GM19452 (cell line): ENCODE results near the gene TNFSF13B.
A peak's percentile ranks its signal among the peaks of the same experiment; 100 is the strongest.
"Not testable (repeated sequence)": the region's sequence is repeated elsewhere in the genome, so short reads cannot be mapped to it uniquely, and the experiment has no call there.

Experiments used
- ATAC-seq: cut with Tn5 transposase; IDR thresholded peaks from one replicate; pipeline ENCODE4 v1.9.1; 2021; ENCODE audit not compliant: unreplicated experiment

Gene TNFSF13B

GRCh38 chr13:108269601-108270328, at the start of gene TNFSF13B:
Gene TNFSF13B (plus strand): TSS chr13:108269718. CDS start chr13:108269896, 178 bp downstream.
- peak; percentile 73 for ATAC-seq

DNA sequence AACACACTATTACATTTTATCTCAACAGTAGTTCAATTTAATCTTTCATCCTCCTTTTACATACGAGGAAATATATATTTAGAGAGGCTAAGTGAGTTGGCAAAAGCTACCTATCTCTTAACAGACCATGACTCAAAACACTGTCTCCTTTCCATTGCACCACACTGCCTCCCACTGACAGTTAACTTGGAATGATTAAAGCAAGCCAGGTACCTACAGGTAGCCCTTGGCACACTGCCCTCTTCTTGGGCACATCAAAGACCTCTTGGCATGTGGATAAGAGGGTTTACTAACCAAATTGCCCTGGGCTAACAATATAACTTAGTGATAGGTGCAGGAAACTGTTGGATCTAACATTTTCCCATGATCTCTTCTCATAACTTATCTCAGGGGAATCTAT, 49.5 kb upstream of the TNFSF13B start:
- ATAC-seq: no peak

DNA sequence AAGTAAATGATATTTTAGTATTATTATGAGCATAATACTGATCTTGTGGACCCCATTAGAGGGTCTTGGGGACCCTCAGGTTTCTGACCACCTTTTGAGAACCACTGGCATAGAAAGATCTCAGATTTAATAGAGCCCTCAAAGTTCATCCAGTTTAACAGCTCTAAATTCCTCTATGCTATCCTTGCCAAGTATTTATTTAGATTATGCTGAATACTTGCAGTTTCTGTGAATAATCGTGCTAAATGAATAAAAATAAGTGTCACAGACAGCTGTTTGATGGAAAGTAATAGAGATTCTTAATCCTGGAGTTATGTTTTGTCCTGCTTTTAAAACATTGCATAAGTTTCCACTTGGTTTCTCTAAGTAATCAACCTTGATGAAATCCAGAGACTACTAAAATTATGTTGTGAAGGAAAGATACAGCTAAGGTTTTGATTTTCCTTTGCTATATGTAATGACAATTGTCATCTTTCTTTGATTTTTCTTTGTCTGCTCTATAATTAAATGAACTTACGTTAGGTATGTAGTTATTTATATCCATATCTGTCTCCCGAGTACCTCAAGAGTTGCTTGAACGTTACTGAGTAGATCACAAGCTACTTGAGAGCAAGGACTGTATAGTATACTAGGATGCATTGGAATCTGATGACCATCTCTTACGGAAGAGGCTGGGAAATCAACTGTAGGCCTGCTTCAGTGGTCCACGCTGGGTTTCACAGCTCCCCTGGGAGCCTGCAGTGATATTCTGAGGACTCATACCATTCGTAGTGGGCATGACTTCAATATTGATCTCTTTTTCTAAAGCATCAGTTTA, 45.6 kb upstream of the TNFSF13B start:
- ATAC-seq: no peak

DNA sequence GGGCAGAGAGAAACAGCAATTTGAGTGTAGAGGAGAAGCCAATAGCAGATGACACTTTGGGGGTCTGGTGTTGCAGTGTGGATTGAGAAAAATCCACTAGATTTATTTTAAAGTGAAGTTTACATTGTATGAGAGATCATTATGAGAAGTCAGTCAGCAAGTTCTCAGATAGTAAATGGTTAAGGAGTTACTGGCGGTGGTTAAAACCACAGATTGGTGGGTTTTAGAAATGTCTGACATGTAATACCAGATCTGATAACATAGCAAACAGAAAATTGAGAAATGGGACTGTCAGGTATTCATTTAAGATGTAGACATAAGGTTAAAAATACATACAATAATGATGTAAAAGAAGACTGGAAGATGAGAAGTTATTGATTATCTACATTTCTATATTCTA, 44.1 kb upstream of the TNFSF13B start:
- ATAC-seq: peak; percentile 57

DNA sequence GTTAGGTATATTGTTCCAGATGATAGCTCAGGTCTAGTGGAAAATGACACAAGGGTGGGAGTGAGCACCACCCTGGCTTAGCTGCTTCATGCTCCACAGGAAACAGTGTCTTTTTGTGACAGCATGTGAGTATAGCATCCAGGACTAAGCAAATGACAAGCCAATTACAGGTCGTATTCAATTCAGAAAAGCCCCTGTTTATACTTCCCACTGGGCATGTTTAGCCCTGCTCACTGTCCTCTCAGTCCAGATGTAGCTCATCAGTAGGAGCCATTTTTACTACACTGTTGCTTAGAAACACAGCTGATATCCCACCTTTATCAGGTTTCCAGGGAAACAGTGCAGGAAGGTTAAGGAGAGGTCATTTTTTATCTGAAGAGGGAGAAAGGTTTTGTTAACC, 43.3 kb upstream of the TNFSF13B start:
- ATAC-seq: peak; percentile 40

GRCh38 chr13:108227651-108228272, 41.8 kb upstream of the TNFSF13B start:
- ATAC-seq: no peak

GRCh38 chr13:108230377-108230776, 39.1 kb upstream of the TNFSF13B start:
- no peak for ATAC-seq

DNA sequence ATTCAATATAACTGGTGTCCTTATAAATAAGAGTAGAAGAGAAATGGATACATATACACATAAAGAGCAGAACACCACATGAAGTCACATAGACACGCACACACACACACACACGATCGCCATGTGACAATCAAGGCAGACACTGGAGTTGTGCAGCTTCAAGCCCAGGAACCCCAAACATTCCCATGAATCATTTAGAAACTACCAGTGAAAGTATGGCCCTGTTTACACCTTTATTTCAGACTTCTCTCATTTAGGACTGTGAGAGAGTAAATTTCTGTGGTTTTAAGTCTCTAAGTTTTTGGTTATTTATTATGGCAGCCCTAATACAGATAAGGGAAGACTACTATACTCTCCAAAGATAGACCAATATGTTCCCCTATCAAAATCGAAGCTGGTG, 20.4 kb upstream of the TNFSF13B start:
- no peak for ATAC-seq

GRCh38 chr13:108257248-108257647, 12.3 kb upstream of the TNFSF13B start:
- no peak for ATAC-seq

- ATAC-seq: no peak
Observed at GRCh38 chr13:108263621-108264355, 5.7 kb upstream of the TNFSF13B start.

GRCh38 chr13:108266321-108266990, 3.1 kb upstream of the TNFSF13B start:
- ATAC-seq: no peak

DNA sequence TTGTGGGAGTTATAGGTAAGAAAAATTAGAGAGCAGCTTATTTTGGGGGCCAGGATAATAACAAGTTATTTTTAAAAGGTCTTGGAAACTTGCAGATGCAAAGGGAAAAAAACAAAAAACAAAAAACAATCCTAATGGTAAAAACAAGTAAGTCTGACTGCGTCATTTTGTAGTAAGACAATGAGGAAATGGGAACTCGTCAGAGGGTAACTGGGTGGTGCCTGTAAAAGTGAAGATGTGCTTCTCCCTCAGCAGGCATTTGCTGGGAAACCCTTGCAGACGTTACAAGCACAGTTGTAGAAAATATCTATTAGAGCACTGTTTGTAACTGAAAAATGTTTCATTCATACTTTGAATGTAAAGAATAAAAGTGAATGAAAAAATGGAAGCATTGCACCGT, 2.2 kb upstream of the TNFSF13B start:
- no peak for ATAC-seq

DNA sequence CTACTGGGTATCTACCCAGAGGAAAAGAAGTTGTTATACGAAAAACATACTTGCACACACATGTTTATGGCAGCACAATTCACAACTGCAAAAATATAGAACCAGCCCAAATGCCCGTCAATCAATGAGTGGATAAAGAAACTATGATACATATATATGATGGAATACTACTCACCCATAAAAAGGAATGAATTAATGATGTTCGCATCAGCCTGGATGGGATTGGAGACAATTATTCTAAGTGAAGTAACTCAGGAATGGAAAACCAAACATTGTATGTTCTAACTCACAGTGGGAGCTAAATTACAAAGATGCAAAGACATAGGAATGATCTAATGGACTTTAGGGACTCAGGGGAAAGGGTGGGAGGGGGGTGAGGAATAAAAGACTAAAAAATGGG, 1.7 kb upstream of the TNFSF13B start:
- not testable (repeated sequence) for ATAC-seq

GRCh38 chr13:108268466-108269112, 929 bp upstream of the TNFSF13B start:
- ATAC-seq: no peak

DNA sequence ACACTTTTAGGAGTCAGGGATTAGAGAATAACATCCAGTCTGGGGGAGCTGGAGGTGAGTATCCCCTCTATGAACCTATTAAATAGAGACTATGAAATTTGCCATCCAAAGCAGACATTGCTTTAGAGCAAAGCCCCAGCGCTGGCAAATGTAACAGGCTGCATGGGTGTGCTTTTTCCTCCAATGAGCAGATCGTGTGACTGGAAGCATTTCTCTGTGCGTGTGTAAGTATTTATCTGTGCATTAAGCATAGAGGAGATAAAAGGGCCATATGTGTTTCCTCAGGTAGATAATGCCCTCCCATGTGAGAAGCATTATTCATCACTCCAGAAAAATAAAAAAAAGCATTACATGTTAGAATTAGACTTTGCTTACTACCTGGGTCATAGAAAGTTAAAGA, 924 bp downstream of the TNFSF13B start:
- peak; percentile 8 for ATAC-seq

GRCh38 chr13:108272333-108272732, 2.8 kb downstream of the TNFSF13B start:
- ATAC-seq: no peak

DNA sequence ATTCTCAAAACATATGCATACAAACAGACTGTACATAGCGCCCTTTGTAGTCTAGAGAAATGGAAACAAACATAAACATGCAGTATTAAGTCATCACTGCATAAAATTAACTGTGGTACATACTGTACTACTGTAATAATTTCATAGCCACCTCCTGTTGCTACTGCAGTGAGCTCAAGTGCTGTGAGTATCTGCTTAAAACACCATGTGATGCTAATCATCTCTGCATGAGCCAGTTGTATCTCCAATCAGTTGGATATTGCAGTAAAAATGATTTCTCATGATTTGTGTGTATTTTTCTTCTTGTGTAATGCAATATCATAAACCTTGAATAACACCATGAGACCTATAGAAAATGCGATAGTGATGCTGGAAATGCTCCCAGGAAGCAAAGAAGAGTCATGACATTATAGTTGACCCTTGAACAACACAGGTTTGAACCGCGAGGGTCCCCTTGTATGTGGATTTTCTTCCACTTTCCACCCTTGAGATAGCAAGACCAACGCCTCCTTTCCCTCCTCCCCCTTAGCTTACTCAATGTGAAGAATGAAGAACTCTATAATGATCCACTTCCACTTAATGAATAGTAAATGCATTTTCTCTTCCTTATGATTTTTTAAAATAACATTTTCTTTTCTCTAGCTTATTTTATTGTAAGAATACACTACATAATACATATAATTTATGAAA, 4.1 kb downstream of the TNFSF13B start:
- ATAC-seq: no peak

GRCh38 chr13:108274718-108275117, 5.2 kb downstream of the TNFSF13B start:
- ATAC-seq: no peak

- no peak for ATAC-seq
Observed at GRCh38 chr13:108276060-108276459, 6.5 kb downstream of the TNFSF13B start.

DNA sequence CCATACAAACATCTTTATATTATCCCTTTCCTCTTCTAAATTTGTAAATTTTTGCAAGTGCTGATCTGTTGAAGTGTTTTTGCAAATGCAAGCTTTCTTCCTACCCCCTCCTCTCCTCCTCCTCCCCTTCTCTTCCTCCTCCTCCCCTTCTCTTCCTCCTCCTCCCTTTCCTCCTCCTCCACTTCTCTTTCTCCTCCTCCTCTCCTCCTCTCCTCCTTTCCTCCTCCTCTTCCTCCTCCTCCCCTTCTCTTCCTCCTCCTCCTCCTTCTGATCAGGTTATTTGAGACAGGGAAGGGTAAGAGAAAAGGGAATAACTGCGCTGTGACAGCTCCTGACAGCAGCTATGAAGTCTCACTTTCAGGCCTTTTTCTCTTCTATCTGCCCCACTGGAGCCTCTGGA, 8.9 kb downstream of the TNFSF13B start:
- no peak for ATAC-seq
